Ovary (tissue), 3 donors: ENCODE results near the gene VPS26A.

Experiments used
- EP300 ChIP-seq: sonication (generic); formaldehyde crosslinking; IDR thresholded peaks from one replicate; pipeline ENCODE4 v1.6.1; 2017; ENCODE audit warnings: antibody characterized with exemption
- POLR2A ChIP-seq: fragments of 450-650 bp; IDR thresholded peaks from one replicate; pipeline ENCODE4 v1.6.1; 2017; ENCODE audit warnings: antibody characterized with exemption, mild to moderate bottlenecking, moderate library complexity
- TF ChIP-seq, protein P1 (sequence below), 3 donors: fragments of 450-650 bp in 2 of 3; fragments of 200-600 bp in 1 of 3; IDR thresholded peaks; one replicate each; pipeline versions ENCODE4 v1.5.1 to v1.8.0; 2016 to 2022; ENCODE audit warnings: antibody characterized with exemption in 3 of 3, mild to moderate bottlenecking in 1 of 3
- donor health status: DM: no; HTN: no; CAD: no.

DNA sequence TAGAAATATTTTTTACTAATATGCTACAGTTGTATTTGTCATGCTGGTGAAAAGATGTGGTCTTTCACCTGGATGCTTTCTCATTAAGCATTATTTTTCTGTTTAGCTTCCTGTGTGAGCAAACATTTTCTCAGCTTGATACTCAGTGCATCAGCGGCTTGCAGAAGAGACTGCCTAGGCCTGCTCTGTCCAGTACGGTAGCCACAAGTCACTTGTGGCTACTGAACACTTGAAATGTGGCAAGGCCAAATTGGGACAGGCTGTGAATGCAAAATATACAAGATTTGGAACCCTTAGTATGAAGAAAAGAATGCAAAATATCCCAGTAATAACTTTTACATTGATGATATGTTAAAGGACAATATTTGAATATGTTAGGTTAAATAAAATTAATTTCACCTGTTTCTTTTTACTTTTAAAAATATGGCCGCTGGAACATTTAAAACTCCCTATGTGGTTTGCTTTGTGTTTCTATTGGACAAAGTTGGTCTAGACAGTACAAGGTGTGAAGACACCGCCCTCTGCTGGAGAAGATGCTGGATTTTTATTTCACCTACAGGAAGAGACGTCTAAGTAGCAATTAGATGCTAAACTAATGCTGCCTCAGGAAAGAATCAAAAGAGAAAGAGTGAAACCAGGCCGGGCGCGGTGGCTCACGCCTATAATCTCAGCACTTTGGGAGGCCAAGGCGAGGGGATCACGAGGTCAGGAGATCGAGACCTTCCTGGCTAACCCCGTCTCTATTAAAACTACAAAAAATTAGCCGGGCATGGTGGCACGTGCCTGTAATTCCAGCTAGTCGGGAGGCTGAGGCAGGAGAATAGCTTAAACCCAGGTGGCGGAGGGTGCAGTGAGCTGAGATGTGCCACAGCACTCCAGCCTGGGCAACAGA, 30.8 kb upstream of the VPS26A start:
- TF ChIP-seq, protein P1, sequence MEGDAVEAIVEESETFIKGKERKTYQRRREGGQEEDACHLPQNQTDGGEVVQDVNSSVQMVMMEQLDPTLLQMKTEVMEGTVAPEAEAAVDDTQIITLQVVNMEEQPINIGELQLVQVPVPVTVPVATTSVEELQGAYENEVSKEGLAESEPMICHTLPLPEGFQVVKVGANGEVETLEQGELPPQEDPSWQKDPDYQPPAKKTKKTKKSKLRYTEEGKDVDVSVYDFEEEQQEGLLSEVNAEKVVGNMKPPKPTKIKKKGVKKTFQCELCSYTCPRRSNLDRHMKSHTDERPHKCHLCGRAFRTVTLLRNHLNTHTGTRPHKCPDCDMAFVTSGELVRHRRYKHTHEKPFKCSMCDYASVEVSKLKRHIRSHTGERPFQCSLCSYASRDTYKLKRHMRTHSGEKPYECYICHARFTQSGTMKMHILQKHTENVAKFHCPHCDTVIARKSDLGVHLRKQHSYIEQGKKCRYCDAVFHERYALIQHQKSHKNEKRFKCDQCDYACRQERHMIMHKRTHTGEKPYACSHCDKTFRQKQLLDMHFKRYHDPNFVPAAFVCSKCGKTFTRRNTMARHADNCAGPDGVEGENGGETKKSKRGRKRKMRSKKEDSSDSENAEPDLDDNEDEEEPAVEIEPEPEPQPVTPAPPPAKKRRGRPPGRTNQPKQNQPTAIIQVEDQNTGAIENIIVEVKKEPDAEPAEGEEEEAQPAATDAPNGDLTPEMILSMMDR (IDR thresholded peaks at IDR 0.05) = peak in 2 of 3 donors; percentile 69 to 72
- TF ChIP-seq POLR2A = no peak
- TF ChIP-seq EP300 = no peak
